Uterus (tissue), 2 donors: ENCODE measurements around the gene RFX2.

Experiments used
- CTCF ChIP-seq, 4 experiments: fragments of 200-600 bp in 2 of 4; fragments of 450-650 bp in 2 of 4; sonication (generic) in 2 of 4; IDR thresholded peaks; one replicate each; pipeline ENCODE4 v1.5.1; 2016 to 2019; ENCODE audit warnings: antibody characterized with exemption in 4 of 4, mild to moderate bottlenecking in 2 of 4, moderate library complexity in 1 of 4
- POLR2A ChIP-seq, 2 donors: fragments of 450-650 bp; IDR thresholded peaks; one replicate each; pipeline ENCODE4 v1.6.1; 2016; ENCODE audit warnings: antibody characterized with exemption in 2 of 2, mild to moderate bottlenecking in 1 of 2, moderate library complexity in 1 of 2

GRCh38 chr19:6097911-6098310, 12.4 kb downstream of the RFX2 start:
- TF ChIP-seq POLR2A (IDR thresholded peaks at IDR 0.05) (no peak), CTCF (IDR thresholded peaks at IDR 0.05) (no peak)
